Retinal pigment epithelial cell (primary cell): Measurements from ENCODE around the gene LCN10.

Source experiments
- DNase-seq: peaks from one replicate; pipeline ENCODE4 v3.0.0-alpha.2; 2010; ENCODE audit warnings: low read depth
- H3K4me3 ChIP-seq: 2 replicates; pipeline ENCODE4 v1.5.1; 2011; ENCODE audit warnings: mild to moderate bottlenecking, low read length, control low read depth, moderate library complexity
- TF ChIP-seq, protein P1 (sequence below): conservative IDR thresholded peaks from 2 replicates; pipeline ENCODE4 v1.5.1; 2011; ENCODE audit warnings: low read depth, low read length, control low read depth, inconsistent platforms

LCN10 gene

DNA sequence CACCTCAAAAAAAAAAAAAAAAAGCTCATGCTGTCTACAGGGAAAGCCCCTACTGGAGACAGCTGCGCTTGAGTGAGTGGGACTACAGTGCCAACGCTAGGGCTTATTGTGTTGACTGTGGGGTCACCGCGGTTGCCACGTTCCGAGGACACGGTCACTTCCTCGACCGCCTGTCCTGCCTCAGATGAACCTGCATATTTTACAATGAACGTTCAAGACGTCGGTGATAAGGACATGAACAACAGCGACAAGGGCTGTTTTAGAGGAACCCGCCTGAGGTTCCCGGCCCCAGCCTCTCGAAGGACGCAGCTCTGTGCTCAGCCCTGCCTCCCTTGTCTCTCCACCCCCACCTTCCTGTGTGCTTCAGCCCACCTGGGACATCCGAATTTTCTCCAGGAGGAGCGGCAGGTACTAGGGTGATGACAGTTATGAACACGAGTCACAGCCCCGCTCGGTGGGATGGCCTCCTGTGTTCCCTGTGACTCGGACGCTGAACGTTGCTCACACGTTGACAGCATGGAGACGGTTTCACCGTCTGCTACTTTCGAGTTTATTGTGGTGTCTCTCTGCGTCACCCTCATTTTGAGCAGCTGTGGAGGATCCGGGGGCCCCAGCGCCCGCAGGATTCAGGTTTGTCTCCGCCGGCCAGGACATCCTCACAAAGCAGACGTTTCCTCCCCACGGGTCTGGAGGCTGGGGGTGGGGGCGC lies 41.6 kb downstream of the LCN10 start:
- TF ChIP-seq, protein P1, sequence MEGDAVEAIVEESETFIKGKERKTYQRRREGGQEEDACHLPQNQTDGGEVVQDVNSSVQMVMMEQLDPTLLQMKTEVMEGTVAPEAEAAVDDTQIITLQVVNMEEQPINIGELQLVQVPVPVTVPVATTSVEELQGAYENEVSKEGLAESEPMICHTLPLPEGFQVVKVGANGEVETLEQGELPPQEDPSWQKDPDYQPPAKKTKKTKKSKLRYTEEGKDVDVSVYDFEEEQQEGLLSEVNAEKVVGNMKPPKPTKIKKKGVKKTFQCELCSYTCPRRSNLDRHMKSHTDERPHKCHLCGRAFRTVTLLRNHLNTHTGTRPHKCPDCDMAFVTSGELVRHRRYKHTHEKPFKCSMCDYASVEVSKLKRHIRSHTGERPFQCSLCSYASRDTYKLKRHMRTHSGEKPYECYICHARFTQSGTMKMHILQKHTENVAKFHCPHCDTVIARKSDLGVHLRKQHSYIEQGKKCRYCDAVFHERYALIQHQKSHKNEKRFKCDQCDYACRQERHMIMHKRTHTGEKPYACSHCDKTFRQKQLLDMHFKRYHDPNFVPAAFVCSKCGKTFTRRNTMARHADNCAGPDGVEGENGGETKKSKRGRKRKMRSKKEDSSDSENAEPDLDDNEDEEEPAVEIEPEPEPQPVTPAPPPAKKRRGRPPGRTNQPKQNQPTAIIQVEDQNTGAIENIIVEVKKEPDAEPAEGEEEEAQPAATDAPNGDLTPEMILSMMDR: no peak
- no peak for DNase-seq
- no peak overlapping the region for H3K4me3 ChIP-seq

DNA sequence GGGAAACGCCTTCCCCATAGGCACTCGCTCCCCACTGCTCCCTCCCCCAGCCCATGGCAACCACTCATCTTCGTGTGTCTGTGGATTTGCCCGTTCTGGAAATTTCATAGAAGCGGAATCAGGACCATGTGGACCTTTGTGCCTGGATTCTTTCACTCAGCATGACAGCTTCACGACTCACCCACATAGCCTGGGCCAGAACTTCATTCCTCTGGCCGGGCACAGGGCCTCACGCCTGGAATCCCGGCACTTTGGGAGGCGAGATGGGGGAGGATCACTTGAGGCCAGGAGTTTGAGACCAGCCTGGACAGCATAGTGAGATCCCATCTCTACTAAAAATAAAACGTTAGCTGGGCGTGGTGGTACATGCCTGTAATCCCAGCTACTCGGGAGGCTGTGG lies 42.4 kb downstream of the LCN10 start:
- no peak overlapping the region for H3K4me3 ChIP-seq
- TF ChIP-seq, protein P1: no peak
- no peak for DNase-seq

DNA sequence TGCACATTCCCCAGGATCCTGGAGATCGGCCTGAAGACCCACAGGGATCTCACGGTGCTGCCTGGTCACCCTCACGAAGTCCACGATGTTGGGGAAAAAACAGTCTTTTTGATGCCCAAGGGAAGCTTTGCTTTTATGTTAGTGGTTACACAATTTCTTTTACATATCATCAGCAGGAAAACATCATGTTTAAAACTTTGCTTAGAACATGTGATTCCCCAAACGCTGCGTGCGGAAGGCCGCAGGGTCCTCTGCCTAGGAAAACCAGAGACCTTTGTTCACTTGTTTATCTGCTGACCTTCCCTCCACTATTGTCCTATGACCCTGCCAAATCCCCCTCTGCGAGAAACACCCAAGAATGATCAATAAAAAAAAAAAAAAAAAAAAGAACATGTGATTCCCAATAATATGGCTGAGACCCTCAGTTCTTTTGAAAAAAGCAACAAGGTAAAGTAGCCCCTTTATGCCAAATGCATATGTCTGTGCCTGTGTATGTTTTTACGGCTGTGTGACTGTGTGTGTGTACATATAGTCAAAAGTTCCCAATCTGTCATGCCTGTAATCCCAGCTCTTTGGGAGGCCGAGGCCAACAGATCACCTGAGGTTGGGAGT lies 44.0 kb downstream of the LCN10 start:
- no peak overlapping the region for H3K4me3 ChIP-seq
- DNase-seq: no peak
- TF ChIP-seq, protein P1: no peak

DNA sequence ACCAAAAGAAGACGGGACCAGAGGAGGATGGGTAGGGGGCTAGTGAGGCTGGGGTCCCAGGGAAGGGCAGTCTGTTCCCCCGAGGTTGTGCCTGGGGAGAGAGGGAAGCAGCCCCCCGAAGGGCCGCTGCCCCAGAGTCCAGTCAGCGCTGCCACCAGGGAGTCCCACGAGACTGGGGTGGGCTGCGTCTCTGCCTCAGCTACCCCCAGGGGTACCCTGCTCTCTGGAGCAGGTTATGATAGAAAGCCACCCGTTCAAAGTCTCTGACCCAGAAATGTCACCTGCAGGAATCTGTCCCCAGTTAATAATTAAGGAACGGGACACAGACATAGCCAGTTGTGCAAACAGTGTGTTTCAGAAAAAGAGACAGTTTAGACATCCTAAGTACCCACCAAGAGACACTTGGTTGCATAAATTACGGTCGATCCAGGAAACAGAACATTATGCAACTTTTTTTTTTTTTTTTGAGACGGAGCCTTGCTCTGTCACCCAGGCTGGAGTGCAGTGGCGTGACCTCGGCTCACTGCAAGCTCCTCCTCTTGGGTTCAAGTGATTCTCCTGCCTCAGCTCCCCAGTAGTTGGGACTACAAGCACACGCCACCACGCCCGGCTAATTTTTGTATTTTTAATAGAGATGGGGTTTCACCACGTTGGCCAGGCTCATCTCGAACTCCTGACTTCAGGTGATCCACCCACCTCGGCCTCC lies 44.8 kb downstream of the LCN10 start:
- no peak overlapping the region for H3K4me3 ChIP-seq
- DNase-seq: no peak
- TF ChIP-seq, protein P1: no peak

DNA sequence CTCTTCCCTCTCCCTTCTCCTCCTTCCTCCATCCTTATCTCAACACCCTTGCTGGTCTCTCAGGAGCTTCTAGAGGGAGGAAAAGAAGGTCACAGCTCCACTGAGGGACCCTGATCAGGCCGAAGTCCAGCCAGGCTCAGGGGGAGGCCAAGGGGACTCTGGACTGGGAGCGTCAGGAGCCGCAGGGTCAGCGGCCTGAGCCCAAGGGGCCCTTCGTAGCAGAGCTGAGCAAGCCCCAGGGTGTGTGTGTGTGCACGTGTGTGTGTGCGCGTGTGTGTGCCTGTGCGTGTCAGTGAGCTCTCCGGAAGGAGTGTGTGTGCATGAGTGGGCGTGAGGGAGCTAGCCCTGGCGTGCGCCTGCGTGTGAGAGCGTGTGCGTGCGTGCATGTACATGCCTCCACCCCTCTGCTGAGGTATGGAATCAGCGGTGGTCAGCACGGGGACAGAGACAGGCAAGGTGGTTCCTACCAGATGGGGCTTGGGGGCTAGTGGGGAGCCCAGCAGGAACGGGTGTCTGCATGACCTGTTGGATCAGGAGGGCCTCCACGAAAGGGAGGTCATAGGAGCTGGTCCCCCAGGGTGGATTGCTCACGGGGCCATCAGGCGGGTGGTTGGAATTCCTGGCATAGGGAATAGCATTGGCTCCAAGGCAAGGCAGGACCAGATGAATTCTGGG lies 45.5 kb downstream of the LCN10 start:
- DNase-seq: no peak
- TF ChIP-seq, protein P1: no peak
- no peak overlapping the region for H3K4me3 ChIP-seq

DNA sequence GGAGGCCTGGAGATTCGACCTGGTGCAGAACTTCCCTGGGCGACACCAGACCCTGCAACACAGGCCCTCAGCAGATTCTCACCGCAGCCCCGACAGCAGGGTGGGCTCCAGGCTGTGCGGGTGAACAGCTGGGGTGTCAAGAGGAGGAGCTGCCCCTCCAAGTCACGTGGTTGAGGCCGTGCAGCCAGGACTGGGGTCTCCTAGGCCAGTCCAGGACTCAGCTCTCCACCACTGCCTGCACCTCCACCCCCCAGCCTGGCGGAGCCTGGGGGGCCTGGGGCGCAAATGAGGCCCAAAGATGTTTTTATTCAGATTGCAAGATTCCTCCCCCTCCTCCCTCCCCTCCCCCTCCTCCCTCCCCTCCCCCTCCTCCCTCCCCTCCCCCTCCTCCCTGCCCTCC lies 46.2 kb downstream of the LCN10 start:
- TF ChIP-seq, protein P1: no peak

More for the DNA sequence above, 46.2 kb downstream of the LCN10 start:
- no peak overlapping the region for H3K4me3 ChIP-seq
- DNase-seq: no peak
